T-helper 1 cell treated with Interleukin-12 subunit alpha and Interleukin-12 subunit beta and Interleukin-4 antibody, amounts not matched to agents 30 μg/mL and 1 μg/mL, for 36 hours (primary cell): ENCODE results near the gene NBPF14.
A peak's percentile ranks its signal among the peaks of the same experiment; 100 is the strongest.
"Not testable (repeated sequence)": the region's sequence is repeated elsewhere in the genome, so short reads cannot be mapped to it uniquely, and the experiment has no call there.

Experiments used
- H3K27ac Mint-ChIP-seq: one replicate; pipeline ENCODE4 v1.8.0; 2021; ENCODE audit warnings: mild to moderate bottlenecking, mixed read lengths
- H3K27me3 Mint-ChIP-seq: one replicate; pipeline ENCODE4 v1.8.0; 2021; ENCODE audit warnings: low read depth, mixed read lengths
- H3K36me3 Mint-ChIP-seq: one replicate; pipeline ENCODE4 v1.8.0; 2021; ENCODE audit warnings: low read depth, mixed read lengths
- H3K4me1 Mint-ChIP-seq: one replicate; pipeline ENCODE4 v1.8.0; 2021; ENCODE audit warnings: low read depth, mixed read lengths
- H3K4me3 Mint-ChIP-seq: one replicate; pipeline ENCODE4 v1.8.0; 2021; ENCODE audit warnings: mild to moderate bottlenecking, moderate library complexity, mixed read lengths
- H3K9me3 Mint-ChIP-seq: one replicate; pipeline ENCODE4 v1.8.0; 2021; ENCODE audit warnings: mixed read lengths

The NBPF14 gene, protein sequence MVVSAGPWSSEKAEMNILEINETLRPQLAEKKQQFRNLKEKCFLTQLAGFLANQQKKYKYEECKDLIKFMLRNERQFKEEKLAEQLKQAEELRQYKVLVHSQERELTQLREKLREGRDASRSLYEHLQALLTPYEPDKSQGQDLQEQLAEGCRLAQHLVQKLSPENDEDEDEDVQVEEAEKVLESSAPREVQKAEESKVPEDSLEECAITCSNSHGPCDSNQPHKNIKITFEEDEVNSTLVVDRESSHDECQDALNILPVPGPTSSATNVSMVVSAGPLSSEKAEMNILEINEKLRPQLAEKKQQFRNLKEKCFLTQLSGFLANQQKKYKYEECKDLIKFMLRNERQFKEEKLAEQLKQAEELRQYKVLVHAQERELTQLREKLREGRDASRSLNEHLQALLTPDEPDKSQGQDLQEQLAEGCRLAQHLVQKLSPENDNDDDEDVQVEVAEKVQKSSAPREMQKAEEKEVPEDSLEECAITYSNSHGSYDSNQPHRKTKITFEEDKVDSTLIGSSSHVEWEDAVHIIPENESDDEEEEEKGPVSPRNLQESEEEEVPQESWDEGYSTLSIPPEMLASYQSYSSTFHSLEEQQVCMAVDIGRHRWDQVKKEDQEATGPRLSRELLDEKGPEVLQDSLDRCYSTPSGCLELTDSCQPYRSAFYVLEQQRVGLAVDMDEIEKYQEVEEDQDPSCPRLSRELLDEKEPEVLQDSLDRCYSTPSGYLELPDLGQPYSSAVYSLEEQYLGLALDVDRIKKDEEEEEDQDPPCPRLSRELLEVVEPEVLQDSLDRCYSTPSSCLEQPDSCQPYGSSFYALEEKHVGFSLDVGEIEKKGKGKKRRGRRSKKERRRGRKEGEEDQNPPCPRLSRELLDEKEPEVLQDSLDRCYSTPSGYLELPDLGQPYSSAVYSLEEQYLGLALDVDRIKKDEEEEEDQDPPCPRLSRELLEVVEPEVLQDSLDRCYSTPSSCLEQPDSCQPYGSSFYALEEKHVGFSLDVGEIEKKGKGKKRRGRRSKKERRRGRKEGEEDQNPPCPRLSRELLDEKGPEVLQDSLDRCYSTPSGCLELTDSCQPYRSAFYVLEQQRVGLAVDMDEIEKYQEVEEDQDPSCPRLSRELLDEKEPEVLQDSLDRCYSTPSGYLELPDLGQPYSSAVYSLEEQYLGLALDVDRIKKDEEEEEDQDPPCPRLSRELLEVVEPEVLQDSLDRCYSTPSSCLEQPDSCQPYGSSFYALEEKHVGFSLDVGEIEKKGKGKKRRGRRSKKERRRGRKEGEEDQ (N-terminal part only)

DNA sequence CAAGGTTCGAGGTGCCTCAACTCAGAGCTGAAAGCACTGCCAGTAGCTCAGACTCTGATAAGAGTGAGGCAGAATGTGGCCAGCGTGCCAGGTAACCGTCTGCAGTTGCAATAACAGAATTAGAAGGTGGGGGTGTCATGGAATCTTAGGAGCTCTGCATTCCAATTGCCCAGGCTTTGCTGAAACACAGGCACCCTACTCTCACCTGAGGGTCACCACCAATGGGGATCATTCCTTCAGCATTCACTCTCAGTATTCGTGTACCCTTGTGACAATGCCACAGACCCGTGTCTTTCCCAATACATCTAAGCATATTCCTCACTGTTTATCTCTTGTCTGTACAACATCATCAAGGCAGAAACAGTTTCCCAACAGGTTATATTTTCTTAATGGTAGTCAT lies at the start of gene NBPF14:
NBPF14 (minus strand) TSS at position 101 of the 400 bp plus-strand sequence. CDS start 294 bp downstream, outside the sequence.
- H3K4me1 Mint-ChIP-seq, H3K27ac Mint-ChIP-seq, H3K9me3 Mint-ChIP-seq, H3K36me3 Mint-ChIP-seq, H3K27me3 Mint-ChIP-seq, H3K4me3 Mint-ChIP-seq: not testable (repeated sequence)

DNA sequence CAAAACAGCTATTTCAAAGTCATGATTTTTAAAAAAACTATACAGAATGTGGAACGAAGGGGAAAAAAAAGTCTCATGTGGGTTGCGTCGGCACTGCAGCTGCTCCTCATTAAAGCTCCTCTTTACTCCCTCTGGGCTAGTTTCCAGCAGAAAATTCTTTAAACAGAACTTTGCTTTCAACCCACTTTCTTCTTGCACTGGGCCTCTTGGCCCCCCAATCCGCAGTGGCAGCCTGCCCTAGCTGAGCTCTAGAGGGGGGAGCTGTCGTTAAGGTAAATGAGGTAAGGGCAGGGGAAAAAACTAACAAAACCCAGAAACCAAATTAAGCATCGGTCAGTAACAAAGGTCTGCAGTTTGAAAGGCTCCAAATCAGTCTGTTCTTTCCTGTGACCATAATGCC lies 29.6 kb upstream of the NBPF14 start:
- not testable (repeated sequence) for H3K27ac Mint-ChIP-seq, H3K27me3 Mint-ChIP-seq, H3K4me3 Mint-ChIP-seq, H3K9me3 Mint-ChIP-seq, H3K4me1 Mint-ChIP-seq, H3K36me3 Mint-ChIP-seq

DNA sequence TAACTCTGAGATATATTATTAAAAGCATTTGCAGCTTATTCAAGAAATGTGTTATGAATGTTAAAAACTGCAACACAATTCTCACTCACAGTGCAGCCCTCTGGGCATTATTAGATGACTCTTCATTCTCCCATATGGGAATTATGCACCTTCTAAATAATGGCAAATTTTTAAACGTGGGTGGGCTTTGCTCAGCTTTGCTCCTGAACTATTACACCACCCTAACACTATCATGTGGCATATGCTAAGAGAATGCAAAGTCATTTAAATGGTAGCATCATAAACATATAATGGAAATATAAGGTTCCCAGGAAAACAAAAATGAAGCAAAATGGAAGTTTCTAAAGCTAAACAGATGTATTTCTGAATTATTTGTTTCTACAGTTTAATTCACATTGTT lies 22.4 kb upstream of the NBPF14 start:
- not testable (repeated sequence) for H3K4me3 Mint-ChIP-seq, H3K4me1 Mint-ChIP-seq, H3K27me3 Mint-ChIP-seq, H3K9me3 Mint-ChIP-seq, H3K36me3 Mint-ChIP-seq, H3K27ac Mint-ChIP-seq

- not testable (repeated sequence) for H3K36me3 Mint-ChIP-seq, H3K4me3 Mint-ChIP-seq, H3K9me3 Mint-ChIP-seq, H3K4me1 Mint-ChIP-seq, H3K27me3 Mint-ChIP-seq, H3K27ac Mint-ChIP-seq
Measured at GRCh38 chr1:148605266-148605665, 9.5 kb upstream of the NBPF14 start.

GRCh38 chr1:148595360-148595759 lies 451 bp downstream of the NBPF14 start:
- not testable (repeated sequence) for H3K4me1 Mint-ChIP-seq, H3K27me3 Mint-ChIP-seq, H3K36me3 Mint-ChIP-seq, H3K4me3 Mint-ChIP-seq, H3K27ac Mint-ChIP-seq, H3K9me3 Mint-ChIP-seq

DNA sequence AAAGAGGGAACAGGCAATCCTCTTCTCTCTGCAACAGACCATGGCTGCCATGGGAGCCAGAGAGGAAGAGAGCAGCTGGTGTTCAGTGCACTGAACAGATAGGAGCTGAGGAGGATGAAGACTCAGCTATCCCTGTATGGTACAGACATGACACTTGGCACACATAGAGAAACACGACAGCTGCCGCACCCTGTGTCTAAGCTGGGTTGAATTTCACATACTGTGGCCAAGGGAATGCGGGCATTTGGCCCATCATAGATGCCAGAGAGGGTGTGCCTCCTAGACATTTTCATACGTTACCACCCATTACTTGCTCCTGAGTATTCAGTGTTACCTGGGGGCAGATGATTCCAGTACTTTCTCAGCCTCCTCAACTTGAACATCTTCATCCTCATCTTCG lies 4.7 kb downstream of the NBPF14 start:
- not testable (repeated sequence) for H3K27ac Mint-ChIP-seq, H3K4me3 Mint-ChIP-seq, H3K4me1 Mint-ChIP-seq, H3K36me3 Mint-ChIP-seq, H3K9me3 Mint-ChIP-seq, H3K27me3 Mint-ChIP-seq

DNA sequence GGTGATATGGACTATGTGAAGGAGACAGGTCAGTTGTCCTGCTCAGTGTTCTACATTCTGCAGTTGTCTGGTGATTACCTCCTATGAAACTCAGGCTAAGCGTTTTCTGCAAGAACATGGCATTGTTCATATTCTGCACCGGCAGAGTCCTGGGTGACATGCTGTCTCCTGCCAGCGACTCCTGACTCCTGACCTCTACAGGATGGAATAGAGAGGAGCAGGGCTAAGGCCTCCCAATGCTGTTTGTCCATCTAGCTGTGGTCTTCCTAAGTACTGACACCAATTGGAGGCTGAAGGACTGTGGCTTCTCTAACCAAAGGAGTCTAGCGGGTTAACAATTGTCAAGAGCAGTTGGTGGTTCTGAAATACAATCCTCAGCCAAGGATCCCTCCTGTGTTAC lies 63.7 kb downstream of the NBPF14 start:
- H3K9me3 Mint-ChIP-seq, H3K4me1 Mint-ChIP-seq, H3K27me3 Mint-ChIP-seq, H3K36me3 Mint-ChIP-seq, H3K4me3 Mint-ChIP-seq, H3K27ac Mint-ChIP-seq: not testable (repeated sequence)

DNA sequence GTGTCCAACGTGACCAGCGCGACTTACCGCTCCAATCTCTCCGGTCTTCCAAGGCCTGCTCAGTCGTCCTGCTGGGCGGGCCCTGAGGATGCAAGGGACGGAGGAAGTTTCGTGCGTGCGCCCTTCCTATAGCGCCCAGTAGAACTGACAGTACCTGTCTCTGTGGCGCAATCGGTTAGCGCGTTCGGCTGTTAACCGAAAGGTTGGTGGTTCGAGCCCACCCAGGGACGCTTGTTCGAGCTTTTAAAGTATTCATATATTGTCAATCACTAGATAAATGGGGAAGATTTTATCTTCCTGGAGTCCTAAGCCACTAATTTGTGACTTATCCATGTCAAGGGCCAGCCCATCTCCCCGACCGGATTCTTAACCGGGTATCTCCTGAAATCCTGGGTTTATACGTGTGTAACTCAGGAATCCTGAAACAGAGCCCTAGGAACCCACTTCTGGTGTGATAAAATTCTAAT lies 66.7 kb downstream of the NBPF14 start:
- H3K4me1 Mint-ChIP-seq, H3K27me3 Mint-ChIP-seq, H3K36me3 Mint-ChIP-seq, H3K9me3 Mint-ChIP-seq: not testable (repeated sequence)
- H3K27ac Mint-ChIP-seq: peak overlapping the region; percentile 77
- peak overlapping the region; percentile 75 for H3K4me3 Mint-ChIP-seq

DNA sequence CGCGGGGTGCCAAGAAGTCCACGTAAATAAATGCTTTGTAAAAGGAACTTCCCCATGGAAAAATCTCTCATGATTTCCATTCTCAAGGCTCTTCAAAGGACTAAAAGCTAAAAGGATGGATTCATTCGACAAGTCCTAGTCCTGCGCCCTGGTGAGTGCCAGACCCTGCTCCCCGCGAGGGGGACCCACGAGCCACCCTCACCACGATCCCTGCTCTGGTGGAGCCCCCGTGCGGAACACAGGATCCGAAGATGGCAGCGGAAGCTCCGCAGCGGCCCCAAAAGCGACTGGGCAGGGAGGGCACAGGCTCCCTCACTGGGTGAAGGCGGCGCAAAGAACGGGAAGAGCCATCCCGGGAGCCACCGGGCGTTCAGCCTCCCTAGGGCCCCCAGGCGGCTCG lies 67.2 kb downstream of the NBPF14 start:
- H3K36me3 Mint-ChIP-seq, H3K9me3 Mint-ChIP-seq, H3K27ac Mint-ChIP-seq, H3K4me3 Mint-ChIP-seq, H3K27me3 Mint-ChIP-seq, H3K4me1 Mint-ChIP-seq: not testable (repeated sequence)

- H3K27me3 Mint-ChIP-seq, H3K36me3 Mint-ChIP-seq, H3K4me3 Mint-ChIP-seq, H3K9me3 Mint-ChIP-seq, H3K27ac Mint-ChIP-seq, H3K4me1 Mint-ChIP-seq: not testable (repeated sequence)
Measured at GRCh38 chr1:148526587-148526986, 69.2 kb downstream of the NBPF14 start.

- not testable (repeated sequence) for H3K4me1 Mint-ChIP-seq, H3K27me3 Mint-ChIP-seq, H3K36me3 Mint-ChIP-seq, H3K9me3 Mint-ChIP-seq
- peak overlapping the region; percentile 77 for H3K4me3 Mint-ChIP-seq
- peak overlapping the region; percentile 97 for H3K27ac Mint-ChIP-seq
Measured at GRCh38 chr1:148523205-148524144, 72.3 kb downstream of the NBPF14 start.

- Mint-ChIP-seq H3K27ac (peak overlapping the region; percentile 97), H3K4me3 (peak overlapping the region; percentile 77)
- not testable (repeated sequence) for H3K9me3 Mint-ChIP-seq, H3K36me3 Mint-ChIP-seq, H3K27me3 Mint-ChIP-seq, H3K4me1 Mint-ChIP-seq
Measured at GRCh38 chr1:148522561-148523204, 73.1 kb downstream of the NBPF14 start.

DNA sequence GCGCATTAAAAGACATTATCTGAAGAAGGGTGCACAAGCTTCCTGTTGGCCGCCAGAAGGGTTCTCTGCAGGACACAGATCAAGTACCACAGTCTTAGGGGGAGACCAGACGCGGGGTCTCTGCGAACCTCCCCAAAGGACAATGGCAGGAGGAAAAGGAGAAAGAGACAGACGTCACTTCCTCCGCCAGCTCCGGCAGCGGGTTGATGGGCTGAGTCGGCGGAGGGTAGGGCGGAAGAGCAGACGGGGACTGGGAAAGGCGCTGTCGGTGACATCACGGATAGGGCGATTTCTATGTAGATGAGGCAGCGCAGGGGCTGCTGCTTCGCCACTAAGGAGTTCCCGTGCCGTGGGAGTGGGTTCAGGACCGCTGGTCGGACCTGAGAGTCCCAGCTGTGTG lies 73.7 kb downstream of the NBPF14 start:
- Mint-ChIP-seq H3K27ac (peak overlapping the region; percentile 97), H3K4me3 (peak overlapping the region; percentile 77)
- not testable (repeated sequence) for H3K4me1 Mint-ChIP-seq, H3K9me3 Mint-ChIP-seq, H3K27me3 Mint-ChIP-seq, H3K36me3 Mint-ChIP-seq
